Caki2 (cell line): ENCODE results near the gene PDCD4. TPM values are rescaled to one million over a fixed set of nuclear protein-coding genes. Genes with fewer than 3 reads are reported as not detected.

ENCODE experiments used
- DNase-seq: peaks from one replicate; pipeline ENCODE4 v3.0.0-alpha.2; 2015; ENCODE audit warnings: low read depth
- in situ Hi-C: cut with HindIII; loops from 2 replicates; pipeline ENCODE4 v1.10.0; 2016; ENCODE audit warnings: low sequenced_read_pairs, low pct_unique_long_range_greater_than_20kb, mixed read lengths
- total RNA-seq: library from RNA; depleted of rRNA; stranded (reverse); fragments of >200 nt; shearing (Covaris generic); gene quantifications from 2 replicates; pipeline ENCODE4 v1.2.3, GENCODE V29; 2014; ENCODE audit warnings: low replicate concordance

The PDCD4 gene
- total RNA-seq, 1 experiment from 2014 or later = 21.7 TPM

DNA sequence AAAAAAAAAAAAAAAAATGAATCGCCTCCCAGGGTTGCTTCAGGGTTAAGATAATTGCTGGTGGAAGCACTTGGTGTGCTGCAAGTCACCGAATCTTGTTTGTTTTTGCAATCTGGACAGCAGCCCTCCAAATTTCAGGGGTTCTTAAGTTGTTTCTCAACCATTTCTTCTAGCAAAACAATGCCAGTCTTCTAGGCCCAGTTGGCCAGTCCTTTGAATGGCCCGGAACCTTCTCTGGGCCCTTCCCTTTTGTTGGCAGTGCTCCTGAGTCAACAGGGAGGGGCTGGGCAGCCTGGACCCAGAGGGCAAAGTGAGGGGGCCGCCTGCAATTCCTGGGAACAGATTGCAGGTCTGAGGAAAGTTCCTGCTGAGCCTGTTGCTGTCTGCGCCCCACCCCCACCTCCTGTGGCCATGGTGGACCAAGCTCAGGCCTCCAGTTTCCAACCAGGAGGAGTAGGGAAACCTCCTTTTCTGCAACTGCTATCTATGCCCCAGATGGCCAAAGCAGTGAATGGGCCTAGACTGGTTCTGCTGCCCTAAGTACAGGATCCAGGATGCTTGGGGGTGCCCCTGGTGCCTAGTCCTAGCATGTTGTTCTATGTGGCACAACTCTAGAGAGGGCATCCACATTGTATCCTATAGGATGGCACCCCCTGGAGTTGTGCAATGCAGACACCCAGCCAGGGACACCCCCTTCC lies 31.4 kb upstream of the PDCD4 start:
- in situ Hi-C loops = no loop called here
- no peak for DNase-seq

DNA sequence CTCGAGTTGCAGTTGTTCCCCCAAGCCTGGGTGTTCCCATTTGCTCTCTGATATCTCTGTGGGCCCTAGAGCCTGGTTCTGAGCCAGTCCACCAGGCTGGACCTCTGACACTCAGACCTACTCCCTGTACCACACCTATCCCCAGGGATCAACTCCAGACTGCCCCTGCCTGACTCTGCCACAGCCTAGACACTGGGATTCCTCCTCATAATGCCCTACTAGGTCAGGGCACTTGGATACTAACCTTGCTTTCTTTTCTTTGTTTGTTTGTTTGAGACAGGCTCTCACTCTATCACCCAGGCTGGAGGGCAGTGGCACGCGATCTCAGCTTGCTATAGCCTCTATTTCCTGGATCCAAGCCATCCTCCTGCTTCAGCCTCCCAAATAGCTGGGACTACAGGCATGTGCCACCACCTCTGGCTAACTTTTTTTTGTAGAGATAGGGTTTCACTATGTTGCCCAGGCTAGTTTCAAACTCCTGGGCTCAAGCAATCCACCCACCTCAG lies 30.8 kb upstream of the PDCD4 start:
- in situ Hi-C loops = no loop called here
- DNase-seq = no peak

DNA sequence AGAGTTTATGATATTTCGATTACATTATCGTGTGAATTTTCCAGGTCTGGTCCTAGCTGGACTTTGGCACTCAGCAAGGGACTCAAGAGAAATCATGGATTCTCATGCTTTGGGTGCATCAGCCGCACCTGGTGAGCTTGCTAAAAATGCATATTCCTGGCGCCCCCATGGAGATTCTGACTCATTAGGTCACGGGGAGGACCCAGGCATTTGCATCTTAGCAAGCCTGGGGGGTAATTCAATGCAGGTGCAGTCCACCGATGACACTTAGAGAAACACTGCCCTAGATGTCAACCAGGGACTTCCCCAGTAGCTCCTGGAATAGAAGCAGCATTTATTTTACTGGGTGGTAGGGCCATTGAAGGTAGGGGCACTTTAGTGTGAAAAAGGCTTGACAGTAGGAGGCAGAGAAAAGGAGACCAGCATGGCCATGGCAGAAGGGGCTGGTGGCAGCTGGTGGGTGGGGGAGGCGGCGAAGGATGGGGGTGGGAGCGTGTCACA lies 29.9 kb upstream of the PDCD4 start:
- in situ Hi-C loops = no loop called here
- no peak for DNase-seq

DNA sequence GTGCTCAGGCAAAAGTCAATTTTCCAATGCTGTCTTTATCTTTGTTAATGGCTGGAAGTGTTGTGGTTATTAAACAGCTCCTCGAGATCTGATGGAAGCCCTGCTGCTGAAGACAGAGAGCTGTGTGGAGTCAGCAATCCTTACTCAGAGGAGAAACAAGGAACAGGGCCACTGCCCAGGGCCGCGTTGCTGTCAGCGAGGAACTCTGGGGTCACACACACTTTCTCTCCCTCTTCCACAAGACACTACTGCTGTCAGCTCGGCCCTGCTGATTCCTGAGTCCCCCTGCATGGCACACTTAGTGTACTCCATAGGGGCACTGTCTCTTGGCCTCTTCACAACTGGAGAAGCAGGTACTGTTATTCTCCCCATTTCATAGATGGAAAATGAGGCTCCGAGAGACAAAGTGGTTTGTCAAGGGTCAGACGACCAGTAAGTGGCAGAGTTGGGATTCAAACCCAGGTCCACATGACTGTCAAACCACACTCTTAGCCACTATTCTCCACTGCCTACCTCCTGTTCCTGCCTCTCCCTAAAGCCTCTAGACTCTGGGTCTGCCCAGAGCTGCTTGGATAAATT lies 29.3 kb upstream of the PDCD4 start:
- DNase-seq = no peak
- in situ Hi-C loops = no loop called here

DNA sequence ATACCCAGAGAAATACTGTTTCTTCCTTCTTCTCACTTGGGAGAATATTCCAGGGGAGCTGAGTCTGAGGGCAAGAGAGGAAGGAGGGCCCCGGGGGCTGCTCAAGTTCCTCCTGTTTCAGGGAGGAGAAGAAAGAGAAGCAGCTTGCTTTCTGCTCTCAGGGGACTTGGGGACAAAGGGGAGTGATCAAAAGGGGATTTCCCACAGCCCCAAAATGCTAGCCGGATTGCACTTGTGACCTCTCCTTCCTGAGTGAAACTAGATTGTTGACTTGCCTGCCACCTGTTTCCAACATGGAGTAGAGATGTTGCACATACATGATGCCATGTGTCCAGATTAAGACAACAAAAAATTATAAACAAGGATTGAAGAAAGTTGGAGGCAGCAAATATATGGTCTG lies 28.7 kb upstream of the PDCD4 start:
- DNase-seq = no peak
- in situ Hi-C loops = no loop called here

DNA sequence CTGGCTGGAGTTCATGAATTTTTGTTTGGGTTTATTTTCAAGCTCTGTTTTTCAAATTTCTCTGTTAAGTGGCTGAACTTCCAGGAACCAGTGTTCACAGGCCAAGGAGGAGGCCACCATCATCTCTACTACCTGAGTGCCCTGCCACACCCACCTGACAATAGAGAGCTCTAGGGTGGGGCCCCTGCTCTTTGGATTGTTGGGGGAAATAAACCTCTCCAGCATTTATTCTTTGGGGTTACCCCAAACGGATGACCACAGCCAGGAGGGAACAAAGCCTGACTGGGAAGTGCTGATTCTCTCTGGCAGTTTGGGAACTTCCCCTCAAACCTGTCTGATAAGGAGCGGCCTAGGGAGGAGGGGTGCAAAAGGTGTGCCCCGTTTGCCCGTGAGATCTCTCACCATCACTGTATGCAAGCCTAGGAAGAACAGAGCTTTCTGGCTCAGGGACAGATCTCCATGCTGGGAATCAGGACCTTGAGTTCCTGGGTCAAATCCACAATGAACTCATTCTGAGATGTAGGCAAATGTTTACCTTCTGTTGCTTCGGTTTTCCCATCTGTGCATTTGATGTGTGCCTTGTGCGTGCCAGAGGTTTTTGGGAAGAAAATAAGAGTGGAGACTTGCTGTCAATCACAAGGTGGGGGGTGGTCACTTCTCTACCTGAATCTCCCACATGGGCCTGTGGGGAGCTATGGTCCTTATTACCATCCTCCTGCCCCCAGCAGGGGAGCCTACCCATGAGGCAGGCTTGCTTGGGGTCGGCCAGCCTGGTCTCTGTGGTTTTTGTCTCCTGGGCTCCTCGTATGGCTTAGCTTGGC lies 27.7 kb upstream of the PDCD4 start:
- no peak for DNase-seq
- in situ Hi-C loops = no loop called here

DNA sequence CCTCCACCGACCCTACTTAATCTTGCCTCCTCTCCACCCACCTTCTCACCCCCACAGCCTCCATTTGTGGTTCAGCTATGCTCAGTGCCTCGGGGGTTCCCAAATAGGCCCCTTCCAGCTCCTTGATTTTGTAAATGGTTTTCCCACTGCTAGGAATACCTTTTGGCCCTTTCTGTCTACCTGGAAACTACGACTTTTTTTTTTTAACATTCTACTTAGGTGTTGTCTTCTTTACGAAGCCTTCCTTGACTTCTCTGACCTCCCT lies 27.2 kb upstream of the PDCD4 start:
- no peak for DNase-seq
- in situ Hi-C loops = no loop called here

DNA sequence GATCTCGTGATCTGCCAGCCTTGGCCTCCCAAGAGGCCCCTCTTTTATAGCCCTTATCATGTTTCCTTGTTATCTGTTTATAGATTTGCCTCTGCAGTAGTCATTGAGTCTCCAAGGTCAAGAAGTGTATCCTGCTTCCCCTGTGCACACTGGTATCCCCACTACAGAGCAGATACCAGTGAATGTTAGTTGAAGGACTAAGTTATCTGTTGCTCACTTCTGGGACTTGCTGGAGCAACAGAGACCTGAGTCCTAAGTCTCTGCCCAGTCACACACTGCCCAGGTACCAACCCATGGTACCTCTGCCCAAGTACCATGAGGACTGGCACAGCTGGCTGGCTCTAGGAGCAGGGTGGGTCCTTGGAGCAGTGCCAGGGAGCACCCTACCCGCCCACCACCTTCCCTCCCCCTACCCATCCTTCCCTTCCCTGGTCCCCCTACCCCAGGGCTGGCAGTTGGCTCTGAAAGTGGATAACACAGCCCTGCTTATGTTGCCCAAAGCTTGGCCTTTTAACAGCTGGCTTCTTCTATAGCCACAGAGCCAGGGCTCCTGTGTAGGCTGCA lies 26.5 kb upstream of the PDCD4 start:
- in situ Hi-C loops = no loop called here
- DNase-seq = no peak

DNA sequence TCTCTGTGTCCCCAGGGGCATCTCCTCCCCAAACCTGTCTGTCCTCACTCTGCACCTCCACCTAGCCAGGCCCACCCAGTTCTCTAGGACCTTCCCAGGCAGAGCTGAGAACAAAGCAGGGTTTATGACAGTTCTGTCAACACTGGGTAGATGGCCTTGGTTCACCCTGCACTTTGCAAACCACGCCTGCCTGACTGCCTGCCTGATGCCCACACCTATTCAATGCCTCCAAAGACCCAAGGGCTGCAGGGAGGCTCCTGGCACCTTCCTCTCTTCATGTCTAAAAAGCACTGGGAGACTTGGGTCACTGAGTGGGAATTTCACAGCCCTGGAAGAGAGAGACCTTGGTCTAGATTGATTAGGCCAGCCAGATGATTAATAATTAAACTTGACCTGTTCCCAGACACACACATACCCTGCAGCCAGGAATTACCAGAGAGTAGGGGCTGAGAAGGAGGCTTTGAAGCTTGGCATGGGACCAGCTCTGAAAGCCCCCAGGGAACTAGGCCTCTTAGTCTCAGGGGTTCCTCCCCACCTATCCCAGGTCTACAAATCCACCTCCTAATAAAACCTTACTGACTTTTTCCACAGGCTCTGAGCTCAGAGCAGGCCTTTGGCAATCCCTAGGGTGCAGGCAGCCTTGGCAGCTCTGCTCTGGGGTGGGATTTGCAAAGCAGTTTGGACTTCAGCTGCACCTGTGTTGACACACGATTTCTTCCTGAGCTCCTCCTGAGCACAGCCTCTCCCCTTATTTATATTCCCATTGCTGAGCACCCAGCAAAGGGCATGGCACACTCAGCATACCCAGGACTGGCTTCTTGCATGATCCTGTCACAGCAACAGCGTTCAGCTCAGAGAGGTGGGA lies 25.7 kb upstream of the PDCD4 start:
- in situ Hi-C loops = no loop called here
- DNase-seq = no peak

DNA sequence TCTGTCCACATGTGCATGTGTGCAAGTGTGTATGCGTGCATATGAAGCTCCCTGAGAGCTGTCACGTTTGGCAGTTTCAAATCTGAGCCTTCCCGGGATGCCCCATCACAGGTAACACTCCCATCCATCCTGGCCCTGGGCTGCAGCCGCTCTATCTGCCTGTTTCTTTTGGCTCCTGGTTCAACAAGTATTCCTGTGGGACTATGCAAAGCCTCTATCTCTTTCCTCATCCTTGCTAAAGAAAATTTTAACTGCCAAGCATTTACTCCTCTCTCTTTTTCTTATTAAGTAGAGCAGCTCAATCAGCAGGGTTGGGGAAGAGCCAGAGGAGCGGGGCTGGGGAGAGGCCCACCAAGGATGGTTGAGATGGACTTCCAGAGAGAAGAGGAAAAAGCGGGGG lies 24.4 kb upstream of the PDCD4 start:
- no peak for DNase-seq
- in situ Hi-C loops = no loop called here

DNA sequence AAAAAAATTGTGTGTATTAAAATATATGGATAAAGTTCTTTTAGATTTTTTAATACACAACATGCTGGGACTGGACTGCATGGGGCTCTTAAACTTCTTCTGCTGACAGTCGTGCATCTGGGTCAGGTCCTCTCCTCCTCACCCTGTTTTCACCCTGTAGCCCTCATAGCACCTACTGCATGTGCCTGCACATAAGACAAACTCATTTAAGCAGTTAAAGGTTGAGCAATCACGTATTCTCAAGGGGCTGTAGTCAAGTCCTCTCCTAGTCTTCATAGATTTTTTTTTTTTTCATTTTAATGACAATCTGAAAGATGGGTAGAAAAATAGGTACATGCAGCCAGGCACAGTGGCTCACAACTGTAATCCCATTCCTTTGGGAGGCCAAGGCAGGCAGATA lies 23.6 kb upstream of the PDCD4 start:
- no peak for DNase-seq
- in situ Hi-C loops = no loop called here

DNA sequence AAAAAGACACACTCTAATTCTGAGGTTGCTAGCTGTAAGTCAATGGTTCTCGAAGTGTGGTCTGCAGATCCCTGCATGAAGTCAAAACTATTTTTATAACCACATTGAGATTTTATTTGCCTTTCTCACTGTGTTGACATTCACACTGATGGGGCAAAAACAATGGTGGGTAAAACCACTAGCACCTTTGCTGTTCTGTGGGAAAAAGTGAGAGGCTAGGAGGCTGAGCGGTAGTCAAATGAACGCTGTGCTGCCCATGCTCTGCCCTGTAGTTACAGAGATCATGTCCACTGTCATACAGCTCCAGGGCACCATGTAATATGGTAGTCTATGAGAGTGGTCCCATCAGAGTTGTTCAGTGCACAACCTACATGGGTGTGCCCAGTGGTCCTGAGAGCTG lies 21.6 kb upstream of the PDCD4 start:
- DNase-seq = no peak
- in situ Hi-C loops = no loop called here

DNA sequence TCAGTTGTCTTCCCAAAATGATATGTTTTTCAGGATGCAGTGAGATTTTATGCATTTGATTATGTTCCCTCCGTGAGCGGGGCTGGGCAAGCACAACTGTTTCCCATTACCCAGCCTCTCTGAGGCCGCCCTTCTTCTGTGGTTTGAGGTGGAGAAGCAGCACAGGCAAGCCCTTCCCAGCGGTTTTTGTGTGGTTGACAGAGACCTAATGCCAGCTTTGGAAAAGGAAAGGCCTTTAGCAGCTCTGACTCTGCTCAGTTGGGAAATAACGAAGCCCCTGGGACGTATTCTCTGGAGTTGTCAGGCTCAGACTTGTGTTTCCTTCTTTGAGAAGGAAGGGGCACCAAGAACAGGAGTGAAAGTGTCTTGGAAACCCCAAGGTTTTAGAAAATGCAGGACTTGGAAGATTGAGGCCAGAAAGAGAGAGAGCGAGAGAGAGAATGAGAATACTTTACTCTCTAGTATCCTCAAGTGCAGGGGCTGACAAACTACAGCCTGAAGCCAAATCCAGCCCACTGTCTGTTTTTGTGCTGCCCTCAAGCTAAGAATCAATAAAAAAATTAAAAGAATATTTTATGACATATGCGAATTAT lies 20.6 kb upstream of the PDCD4 start:
- no peak for DNase-seq
- in situ Hi-C loops = no loop called here

DNA sequence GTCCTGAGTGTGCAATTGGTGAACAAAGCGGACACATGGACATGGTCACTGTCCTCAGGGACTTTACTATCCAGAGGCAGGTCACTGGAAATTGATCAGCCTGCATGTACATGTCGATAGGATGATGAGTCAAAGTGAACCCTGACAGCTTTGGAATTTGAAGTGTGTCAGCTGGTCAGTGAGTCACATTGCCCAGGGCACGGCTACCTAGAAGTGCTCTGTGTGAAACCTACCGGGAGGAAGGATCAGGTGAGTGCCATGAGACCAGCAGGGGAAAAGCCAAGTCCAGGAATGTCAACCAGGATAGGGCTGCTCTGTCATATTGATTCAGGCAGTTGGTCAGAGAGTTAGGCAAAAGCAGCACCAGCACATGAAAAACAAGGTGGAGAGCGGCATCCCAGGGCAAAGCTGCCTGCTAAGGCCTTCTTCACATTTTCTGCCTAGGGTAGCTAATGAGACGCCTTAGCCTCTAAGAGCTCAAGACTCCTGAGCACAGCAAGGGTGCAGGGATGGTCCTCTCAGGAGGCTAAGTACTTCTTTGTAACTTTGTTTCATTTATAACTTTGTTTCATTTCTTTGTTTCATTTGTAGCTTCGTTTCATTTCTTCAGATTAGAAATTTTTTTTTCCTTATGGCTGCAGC lies 19.4 kb upstream of the PDCD4 start:
- in situ Hi-C loops = no loop called here
- peak; percentile 44 for DNase-seq

DNA sequence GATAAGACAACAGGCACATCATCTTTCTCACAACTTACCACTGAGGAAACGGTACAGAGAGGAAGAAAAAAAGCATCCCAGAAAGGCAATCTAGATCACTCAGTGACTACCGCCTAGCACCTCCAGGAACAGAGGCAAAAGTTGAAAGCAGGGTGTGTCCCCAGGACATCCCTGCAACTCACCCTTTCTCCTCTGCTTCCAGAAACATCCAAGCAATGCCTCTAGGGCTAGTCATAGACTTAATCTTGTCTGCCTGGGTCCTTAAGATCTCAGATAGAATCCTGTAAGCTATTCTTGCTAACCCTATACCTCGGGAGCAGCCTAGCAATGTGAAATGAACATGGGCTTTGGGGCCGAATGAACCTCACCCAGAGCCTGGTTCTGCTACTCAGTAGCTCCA lies 18.8 kb upstream of the PDCD4 start:
- in situ Hi-C loops = no loop called here
- DNase-seq = no peak

DNA sequence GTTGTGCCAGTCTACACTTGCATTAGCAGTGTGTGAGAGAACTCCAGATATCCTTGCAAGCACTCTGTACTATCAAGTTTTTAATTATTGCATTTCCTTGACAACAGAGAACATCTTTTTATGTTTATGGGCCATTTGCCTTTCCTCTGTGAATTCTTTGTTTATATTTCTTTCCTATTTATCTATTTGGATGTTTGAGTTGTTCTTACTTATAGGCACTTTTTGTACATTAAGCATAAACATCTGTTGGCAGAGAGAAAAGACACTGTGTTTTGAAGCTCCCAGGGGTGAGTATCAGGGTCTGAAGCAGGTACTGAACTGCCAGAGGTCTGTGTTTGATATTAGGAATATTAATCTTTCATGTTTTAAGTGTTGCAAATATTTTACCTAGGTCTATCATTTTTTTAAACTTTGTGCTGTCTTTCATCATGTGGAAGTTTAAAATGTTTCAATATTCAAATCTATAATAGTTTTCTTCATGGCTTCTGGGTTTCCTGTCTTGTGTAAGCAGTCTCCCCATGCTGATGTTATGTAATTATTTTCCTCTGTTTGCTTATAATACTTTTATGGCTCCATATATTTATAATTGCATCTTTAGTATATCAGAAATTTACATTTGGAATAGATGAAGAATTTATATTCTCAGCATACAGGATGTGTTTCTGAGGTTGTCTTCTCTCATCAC lies 17.7 kb upstream of the PDCD4 start:
- no peak for DNase-seq
- in situ Hi-C loops = no loop called here
